Neural progenitor cell (in vitro differentiated cells): ENCODE results near the gene PKNOX2.

Source experiments
- EZH2 ChIP-seq: fragments of 200-600 bp; sonication (generic); IDR thresholded peaks from 2 replicates; pipeline ENCODE4 v1.6.1; 2017; ENCODE audit warnings: antibody characterized with exemption, mild to moderate bottlenecking, moderate library complexity
- TF ChIP-seq, protein P1 (sequence below): fragments of 200-600 bp; sonication (generic); IDR thresholded peaks from 2 replicates; pipeline ENCODE4 v1.5.1; 2017; ENCODE audit warnings: antibody characterized with exemption, mild to moderate bottlenecking

- no peak for TF ChIP-seq EZH2
- TF ChIP-seq, protein P1, sequence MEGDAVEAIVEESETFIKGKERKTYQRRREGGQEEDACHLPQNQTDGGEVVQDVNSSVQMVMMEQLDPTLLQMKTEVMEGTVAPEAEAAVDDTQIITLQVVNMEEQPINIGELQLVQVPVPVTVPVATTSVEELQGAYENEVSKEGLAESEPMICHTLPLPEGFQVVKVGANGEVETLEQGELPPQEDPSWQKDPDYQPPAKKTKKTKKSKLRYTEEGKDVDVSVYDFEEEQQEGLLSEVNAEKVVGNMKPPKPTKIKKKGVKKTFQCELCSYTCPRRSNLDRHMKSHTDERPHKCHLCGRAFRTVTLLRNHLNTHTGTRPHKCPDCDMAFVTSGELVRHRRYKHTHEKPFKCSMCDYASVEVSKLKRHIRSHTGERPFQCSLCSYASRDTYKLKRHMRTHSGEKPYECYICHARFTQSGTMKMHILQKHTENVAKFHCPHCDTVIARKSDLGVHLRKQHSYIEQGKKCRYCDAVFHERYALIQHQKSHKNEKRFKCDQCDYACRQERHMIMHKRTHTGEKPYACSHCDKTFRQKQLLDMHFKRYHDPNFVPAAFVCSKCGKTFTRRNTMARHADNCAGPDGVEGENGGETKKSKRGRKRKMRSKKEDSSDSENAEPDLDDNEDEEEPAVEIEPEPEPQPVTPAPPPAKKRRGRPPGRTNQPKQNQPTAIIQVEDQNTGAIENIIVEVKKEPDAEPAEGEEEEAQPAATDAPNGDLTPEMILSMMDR: peak; percentile 42
Observed at GRCh38 chr11:125224391-125225021, 60.0 kb downstream of the PKNOX2 start.
